Activated T-helper 1 cell treated with Interleukin-2 at 50 U/mL for 16 hours (primary cell): ENCODE results near the gene SLC39A6.
"Not testable (repeated sequence)": the region's sequence is repeated elsewhere in the genome, so short reads cannot be mapped to it uniquely, and the experiment has no call there.

Experiments used
- DNase-seq: peaks from one replicate; pipeline ENCODE4 v3.0.0-alpha.2; 2020; ENCODE audit warnings: low read depth

The SLC39A6 gene, protein sequence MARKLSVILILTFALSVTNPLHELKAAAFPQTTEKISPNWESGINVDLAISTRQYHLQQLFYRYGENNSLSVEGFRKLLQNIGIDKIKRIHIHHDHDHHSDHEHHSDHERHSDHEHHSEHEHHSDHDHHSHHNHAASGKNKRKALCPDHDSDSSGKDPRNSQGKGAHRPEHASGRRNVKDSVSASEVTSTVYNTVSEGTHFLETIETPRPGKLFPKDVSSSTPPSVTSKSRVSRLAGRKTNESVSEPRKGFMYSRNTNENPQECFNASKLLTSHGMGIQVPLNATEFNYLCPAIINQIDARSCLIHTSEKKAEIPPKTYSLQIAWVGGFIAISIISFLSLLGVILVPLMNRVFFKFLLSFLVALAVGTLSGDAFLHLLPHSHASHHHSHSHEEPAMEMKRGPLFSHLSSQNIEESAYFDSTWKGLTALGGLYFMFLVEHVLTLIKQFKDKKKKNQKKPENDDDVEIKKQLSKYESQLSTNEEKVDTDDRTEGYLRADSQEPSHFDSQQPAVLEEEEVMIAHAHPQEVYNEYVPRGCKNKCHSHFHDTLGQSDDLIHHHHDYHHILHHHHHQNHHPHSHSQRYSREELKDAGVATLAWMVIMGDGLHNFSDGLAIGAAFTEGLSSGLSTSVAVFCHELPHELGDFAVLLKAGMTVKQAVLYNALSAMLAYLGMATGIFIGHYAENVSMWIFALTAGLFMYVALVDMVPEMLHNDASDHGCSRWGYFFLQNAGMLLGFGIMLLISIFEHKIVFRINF

GRCh38 chr18:36129300-36130038 lies at the start of gene SLC39A6, which contains the start of gene ELP2:
Gene SLC39A6, minus strand, starts transcription at chr18:36129340. Its CDS starts 2,333 bp downstream, at chr18:36127007.
Gene ELP2, plus strand, starts transcription at chr18:36129899. Its CDS starts 35 bp downstream, at chr18:36129934.
- peak; percentile 93 for DNase-seq

GRCh38 chr18:36177913-36178312 lies 48.8 kb upstream of the SLC39A6 start:
- no peak for DNase-seq

- no peak for DNase-seq
Measured at GRCh38 chr18:36176711-36177110, 47.6 kb upstream of the SLC39A6 start.

GRCh38 chr18:36176177-36176584 lies 47.0 kb upstream of the SLC39A6 start:
- DNase-seq, result no peak

GRCh38 chr18:36175481-36175880 lies 46.3 kb upstream of the SLC39A6 start:
- no peak for DNase-seq

DNA sequence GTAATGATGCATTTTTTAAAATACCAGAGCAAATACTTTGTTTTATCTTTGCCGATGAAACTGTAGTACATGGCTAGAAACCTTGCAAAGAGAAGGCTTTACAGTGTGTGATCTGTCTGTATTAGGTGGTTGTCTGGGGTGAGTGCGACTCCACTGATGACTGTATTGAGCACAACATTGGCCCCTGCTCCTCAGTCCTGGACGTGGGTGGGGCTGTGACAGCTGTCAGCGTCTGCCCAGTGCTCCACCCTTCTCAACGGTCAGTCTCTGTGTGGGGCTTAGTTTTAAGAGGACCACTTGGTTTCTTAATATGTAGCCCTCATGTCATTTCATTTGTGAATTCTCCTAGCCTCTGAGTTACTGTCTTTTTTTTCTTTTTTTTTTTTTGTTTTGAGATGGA lies 40.8 kb upstream of the SLC39A6 start:
- no peak for DNase-seq

DNA sequence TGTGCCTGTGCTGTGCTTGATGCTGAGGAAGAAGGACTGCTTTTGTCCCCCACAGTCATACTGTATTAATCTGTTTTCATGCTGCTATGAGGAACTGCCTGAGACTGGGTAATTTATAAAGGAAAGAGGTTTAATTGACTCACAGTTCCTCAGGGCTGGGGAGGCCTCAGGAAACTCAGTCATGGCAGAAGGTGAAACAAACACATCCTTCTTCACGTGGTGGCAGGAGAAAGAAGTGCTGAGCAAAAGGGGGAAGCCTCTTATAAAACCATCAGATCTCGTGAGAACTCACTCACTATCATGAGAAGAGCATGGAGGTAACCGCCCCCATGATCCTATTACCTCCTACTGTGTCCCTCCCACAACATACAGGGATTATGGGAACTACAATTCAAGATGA lies 39.2 kb upstream of the SLC39A6 start:
- not testable (repeated sequence) for DNase-seq

GRCh38 chr18:36167692-36168218 lies 38.6 kb upstream of the SLC39A6 start:
- no peak for DNase-seq

DNA sequence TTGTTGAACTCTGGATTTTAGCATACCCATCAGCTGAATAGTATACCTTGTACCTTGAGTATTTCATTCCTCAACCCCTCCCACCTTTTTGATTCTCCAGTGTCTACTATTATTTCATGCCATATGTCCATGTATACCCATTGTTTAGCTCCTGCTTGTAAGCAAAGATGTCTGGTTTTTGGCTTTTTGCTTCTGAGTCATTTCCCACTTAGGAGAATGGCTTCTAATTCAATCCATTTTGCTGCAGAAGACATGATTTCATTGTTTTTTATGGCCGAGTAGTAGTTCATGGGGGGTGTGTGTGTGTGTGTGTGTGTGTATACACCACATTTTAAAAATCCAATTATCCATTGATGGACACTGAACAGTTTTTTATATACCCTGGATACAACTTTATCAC lies 33.8 kb upstream of the SLC39A6 start:
- DNase-seq, result no peak

- no peak for DNase-seq
Measured at GRCh38 chr18:36160959-36161371, 31.8 kb upstream of the SLC39A6 start.

DNA sequence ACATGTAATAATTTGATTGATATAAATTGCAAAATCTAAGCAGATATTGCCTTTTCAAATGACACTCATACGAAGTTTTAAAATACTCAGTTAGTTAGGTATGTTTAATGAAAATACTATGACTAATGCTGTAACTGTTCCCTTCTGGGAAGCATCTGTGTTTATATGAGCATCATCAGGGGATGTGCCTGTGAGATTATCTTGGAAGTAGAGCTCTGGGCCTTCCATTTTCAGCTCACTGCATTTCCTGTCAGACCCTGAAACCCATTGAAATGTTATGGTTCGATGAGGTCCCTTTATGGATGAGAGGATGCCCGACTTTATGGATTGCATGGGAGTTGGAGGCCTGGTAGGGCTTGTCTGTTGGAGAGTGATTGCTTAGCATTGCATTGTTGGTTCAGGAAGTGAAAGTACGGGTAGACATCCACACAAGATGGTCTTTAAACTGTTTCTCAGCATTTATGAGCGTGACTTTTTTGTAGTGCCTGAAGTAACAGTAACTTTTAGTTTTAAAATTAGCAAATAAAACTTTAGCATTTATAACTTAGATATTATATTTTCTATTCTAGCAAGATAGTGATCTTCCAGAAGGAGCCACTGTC lies 29.2 kb upstream of the SLC39A6 start:
- no peak for DNase-seq

DNA sequence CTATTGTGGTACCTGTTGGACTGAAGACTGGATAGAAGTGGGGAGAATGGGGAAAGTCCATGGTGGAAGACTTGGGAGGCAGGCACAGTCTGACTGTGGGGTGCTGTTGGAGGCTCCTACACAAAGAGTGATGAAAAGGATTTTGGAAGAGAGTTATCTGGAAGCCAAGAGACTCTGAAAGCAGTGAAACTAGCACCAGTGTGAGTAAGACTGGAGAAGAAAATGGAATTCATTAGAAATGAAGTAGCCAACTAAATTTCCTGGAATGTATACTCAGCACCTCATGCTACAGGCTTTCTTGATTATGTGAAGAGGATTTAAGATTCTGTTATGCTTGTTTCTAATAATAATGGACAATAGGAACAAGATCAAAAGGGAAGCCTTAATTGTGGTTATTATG lies 28.3 kb upstream of the SLC39A6 start:
- DNase-seq, result no peak

- DNase-seq, result no peak
Measured at GRCh38 chr18:36155851-36156757, 27.0 kb upstream of the SLC39A6 start.

GRCh38 chr18:36153771-36154170 lies 24.6 kb upstream of the SLC39A6 start:
- no peak for DNase-seq

DNA sequence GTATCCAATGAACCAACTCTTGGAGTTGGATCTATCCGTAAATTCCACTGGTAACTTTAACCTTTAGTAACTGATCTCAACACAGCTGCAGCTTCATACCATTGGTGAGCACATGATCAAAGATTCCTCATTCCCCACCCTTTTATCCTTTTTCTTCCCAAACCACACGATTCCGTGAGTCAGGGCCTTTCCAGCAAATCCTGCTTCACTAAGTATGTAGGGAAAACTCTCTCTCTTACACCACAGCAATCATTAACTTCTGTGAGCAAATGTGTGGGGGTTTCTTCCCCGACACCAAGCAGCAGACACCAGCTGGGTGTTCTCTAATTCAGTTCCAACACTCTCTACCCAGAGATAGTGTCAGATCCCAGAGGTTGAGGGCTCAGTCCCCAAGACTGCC lies 24.1 kb upstream of the SLC39A6 start:
- no peak for DNase-seq

DNA sequence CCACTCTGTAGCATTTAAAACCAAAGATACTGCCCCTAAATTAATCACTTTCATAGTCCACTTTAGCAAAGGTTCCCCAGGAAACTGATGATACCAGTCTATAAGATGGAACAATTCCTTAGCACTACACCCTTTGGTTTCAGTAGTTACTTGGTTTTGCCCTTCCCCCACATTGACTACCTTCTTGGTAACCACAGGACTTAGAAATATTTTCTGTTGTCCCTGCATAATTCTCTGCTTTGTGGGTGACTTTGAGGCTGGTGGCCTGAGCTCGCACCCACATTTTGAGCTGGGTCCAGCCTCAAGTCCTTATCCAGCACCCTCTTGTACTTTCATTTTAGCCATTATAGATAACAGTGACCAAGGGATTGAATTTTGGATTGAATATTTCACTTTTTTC lies 23.6 kb upstream of the SLC39A6 start:
- no peak for DNase-seq

- DNase-seq, result no peak
Measured at GRCh38 chr18:36149514-36150289, 20.6 kb upstream of the SLC39A6 start.

DNA sequence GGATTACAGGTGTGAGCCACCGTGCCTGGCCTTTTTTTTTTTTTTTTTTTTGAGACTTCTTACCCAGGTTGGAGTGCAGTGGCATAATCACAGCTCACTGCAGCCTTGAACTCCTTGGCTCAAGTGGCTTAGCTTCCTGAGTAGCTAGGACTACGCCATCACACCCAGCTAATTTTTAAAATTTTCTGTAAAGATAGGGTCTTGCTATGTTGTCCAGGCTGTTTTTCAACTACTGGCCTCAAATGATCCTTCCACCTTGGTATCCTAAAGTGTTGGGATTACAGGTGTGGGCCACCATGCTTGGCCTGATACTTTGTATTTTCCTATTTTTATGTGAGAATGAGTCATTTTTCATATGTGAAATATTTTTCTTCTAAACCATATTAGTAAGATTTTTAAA lies 14.3 kb upstream of the SLC39A6 start:
- DNase-seq, result no peak

DNA sequence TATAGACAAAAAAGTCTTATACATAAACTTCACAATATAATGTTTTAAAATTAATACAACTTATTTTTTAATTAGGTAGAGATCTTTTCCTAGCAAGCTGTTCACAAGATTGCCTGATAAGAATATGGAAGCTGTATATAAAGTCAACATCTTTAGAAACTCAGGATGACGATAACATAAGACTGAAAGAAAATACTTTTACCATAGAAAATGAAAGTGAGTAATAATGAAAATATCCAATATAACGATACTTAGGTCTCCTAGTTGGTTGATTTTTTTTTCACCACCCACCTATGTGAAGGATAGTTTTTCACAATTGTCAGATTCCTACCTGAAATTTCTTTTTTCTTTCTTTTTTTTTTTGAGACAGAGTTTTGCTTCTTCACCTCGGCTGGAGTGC lies 13.6 kb upstream of the SLC39A6 start:
- DNase-seq, result no peak

- DNase-seq, result no peak
Measured at GRCh38 chr18:36141576-36141975, 12.4 kb upstream of the SLC39A6 start.
